Measurements from ENCODE around the gene CTNNBIP1.
"Not testable (repeated sequence)": the region's sequence is repeated elsewhere in the genome, so short reads cannot be mapped to it uniquely, and the experiment has no call there.

The CTNNBIP1 gene

GRCh38 chr1:9833632-9834031, 76.4 kb downstream of the CTNNBIP1 start:
- no peak for DNase-seq (ENCODE audit: low read depth in 2 of 2)

DNA sequence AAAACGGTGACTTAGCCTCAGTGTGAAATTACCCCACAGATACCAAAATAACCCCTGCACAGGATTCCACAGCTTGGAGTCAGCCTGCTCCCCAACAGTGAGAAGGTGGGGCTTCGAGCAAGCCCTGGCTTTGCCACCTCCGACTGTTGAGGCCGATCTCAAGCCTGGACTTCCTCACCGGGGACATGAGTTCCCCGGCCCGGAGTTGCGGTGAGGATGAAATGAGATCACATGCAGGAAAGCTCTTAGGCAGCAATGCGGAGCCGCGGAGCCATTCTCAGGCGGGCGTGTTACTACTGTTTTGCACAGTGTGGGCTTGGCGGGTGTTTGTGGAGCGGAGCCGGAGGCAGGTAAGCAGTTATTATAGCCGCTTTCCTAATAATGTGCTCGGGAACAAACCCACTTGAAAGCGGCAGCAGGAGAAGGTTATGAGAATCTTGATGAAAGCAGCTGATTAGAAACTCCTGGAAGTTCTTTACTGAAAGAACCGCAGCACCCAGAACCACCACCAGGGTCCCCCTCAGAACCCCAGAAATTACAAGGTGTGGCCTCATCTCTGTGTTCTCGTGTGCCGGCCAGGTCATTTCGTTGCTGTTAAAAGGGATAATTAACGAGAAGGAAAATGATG, 82.4 kb downstream of the CTNNBIP1 start:
- no peak for DNase-seq (ENCODE audit: low read depth in 2 of 2)

DNA sequence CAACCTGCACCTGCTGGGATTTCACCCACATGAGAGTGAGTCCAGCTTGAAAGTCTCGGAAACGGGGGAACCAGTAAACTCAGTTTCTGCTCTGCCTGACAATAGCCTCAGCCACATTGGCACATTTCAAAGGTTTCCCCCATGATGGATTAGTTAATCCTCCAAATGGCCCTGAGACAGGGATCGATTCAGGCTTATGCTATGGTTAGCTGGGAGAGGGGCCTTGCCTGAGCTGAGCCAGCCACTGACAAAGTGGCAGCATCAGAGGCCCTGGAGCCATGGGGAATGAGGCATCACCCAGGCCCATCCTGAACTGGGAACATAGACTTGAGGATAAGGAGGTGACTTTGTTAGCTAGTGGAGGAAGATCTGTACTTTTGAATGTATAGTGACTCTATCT, 83.5 kb downstream of the CTNNBIP1 start:
- no peak for DNase-seq (ENCODE audit: low read depth in 2 of 2)

- no peak for DNase-seq (ENCODE audit: low read depth in 2 of 2)
These were observed 84.0 kb downstream of the CTNNBIP1 start for GRCh38 chr1:9826087-9826486.

- no peak for DNase-seq (ENCODE audit: low read depth in 2 of 2)
These were observed 84.7 kb downstream of the CTNNBIP1 start for GRCh38 chr1:9825093-9826074.

GRCh38 chr1:9824702-9825089, 85.4 kb downstream of the CTNNBIP1 start:
- DNase-seq (ENCODE audit: low read depth in 2 of 2), result no peak

- DNase-seq (ENCODE audit: low read depth in 2 of 2), result peak; percentile 82 to 86
These were observed 85.9 kb downstream of the CTNNBIP1 start, which contains the start of gene CLSTN1 for GRCh38 chr1:9823943-9824701. CLSTN1 (minus strand) TSS chr1:9823965; CDS start chr1:9823733, 232 bp downstream.

DNA sequence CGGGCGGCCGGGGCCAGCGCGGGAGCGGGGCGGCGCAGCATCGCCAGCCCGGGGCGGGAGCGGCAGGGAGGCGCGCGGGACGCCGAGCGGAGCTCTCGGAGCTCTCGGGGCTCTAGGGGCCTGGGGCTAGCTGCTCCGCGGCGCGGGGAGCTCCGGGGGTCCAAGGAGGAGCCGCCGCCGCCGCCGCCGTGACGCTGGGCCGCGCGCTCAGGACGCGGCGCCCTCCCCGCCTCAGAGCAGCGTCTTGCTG, 86.5 kb downstream of the CTNNBIP1 start:
- DNase-seq (ENCODE audit: low read depth in 2 of 2), result no peak

GRCh38 chr1:9822897-9823692, 87.0 kb downstream of the CTNNBIP1 start:
- no peak for DNase-seq (ENCODE audit: low read depth in 2 of 2)

DNA sequence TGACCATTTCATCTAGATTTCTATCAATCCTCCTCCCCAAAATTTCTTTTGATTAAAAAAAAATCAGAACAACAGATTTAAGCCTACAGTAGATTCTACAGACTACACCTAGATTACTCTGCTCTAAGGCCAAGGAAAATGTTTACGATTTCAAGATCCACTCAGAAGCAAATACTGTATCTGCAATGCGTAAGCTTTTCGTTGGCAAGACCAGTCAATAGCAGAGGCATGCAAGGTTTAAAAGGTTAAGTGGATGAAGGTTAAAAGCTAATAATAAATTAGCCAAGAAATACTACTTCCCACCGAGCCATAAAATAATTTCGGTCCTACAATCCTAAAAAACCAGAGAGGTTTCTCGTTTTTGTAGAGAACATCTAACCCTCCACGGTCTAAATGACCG, 87.6 kb downstream of the CTNNBIP1 start:
- DNase-seq (ENCODE audit: low read depth in 2 of 2), result no peak

GRCh38 chr1:9821710-9822109, 88.4 kb downstream of the CTNNBIP1 start:
- no peak for DNase-seq (ENCODE audit: low read depth in 2 of 2)

GRCh38 chr1:9820521-9820920, 89.5 kb downstream of the CTNNBIP1 start:
- no peak for DNase-seq (ENCODE audit: low read depth in 2 of 2)

- no peak for DNase-seq (ENCODE audit: low read depth in 2 of 2)
These were observed 92.3 kb downstream of the CTNNBIP1 start for GRCh38 chr1:9817734-9818133.

DNA sequence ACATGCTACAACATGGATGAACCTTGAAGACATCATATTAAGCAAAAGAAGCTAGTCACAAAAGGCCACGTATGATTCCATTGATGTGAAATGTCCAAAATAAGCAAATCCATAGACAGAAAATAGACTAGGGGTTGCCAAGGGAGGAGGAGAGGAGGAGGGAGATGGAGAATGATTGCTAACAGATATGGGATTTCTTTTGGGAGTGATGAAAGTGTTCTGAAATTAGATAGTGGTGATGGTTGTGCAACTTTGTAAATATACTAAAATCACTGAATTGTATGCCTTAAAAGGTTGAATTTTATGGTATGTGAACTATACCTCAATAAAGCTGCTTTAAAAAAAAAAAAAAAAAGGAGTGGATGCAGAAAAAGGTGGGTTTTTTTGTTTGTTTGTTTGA, 93.9 kb downstream of the CTNNBIP1 start:
- no peak for DNase-seq (ENCODE audit: low read depth in 2 of 2)

DNA sequence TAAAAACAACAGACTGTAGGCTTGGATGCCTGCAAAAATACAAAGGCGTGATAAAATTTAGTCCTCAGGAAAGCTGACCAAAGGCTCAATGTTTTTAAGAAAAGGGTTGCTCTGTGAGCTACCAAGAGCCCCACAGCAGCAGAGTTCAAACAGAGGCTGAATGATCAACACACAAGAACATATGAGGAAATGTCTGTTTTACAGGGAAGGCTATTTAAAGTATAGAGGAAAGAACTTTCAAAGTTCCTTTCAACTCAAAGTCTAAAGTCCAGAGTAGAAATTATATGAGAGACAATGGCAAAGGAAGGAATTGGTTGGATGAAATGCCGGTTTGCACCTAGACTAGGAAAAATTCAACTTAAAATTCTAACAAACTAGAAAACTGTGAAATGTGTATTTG, 94.9 kb downstream of the CTNNBIP1 start:
- DNase-seq (ENCODE audit: low read depth in 2 of 2), result no peak

DNA sequence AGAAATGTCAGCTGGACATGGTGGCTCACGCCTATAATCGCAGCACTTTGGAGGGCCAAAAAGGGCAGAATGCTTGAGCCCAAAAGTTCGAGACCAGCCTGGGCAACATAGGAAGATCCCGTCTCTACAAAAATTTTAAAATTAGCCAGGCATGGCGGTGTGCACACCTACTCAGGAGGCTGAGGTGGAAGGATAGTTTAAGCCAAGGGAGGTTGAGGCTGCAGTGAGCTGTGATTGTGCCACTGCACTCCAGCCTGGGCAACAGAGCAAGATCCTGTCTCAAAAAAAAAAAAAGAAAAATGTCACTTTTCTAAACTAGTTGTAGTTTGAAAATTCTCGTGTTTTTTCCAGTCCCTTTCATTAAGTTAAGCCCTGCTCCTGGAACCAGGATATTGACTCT, 95.5 kb downstream of the CTNNBIP1 start:
- DNase-seq (ENCODE audit: low read depth in 2 of 2), result no peak

- no peak for DNase-seq (ENCODE audit: low read depth in 2 of 2)
These were observed 98.7 kb downstream of the CTNNBIP1 start for GRCh38 chr1:9811239-9811966.

DNA sequence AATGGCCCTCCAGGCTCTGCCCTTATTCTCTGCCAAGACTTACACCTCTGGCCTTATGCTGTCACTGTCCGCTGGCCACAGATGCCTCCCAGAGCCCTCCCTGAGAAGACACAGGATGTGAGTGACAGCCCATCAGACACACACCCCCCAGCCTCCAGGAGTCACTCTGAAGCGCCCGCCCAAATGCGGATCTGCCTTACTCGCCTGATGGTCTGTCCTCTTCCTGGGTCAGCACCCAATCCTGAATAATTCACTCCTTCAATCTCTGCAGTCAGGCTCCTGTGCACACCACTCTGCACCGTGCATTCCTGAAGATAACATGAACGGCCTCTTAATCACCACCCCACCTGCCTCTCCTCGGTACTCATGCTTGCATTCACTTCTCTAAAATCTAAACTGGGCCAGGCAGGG, 101.0 kb downstream of the CTNNBIP1 start:
- no peak for DNase-seq (ENCODE audit: low read depth in 2 of 2)

- no peak for DNase-seq (ENCODE audit: low read depth in 2 of 2)
These were observed 101.6 kb downstream of the CTNNBIP1 start for GRCh38 chr1:9808459-9808858.

- no peak for DNase-seq (ENCODE audit: low read depth in 2 of 2)
These were observed 102.5 kb downstream of the CTNNBIP1 start for GRCh38 chr1:9807541-9807940.

DNA sequence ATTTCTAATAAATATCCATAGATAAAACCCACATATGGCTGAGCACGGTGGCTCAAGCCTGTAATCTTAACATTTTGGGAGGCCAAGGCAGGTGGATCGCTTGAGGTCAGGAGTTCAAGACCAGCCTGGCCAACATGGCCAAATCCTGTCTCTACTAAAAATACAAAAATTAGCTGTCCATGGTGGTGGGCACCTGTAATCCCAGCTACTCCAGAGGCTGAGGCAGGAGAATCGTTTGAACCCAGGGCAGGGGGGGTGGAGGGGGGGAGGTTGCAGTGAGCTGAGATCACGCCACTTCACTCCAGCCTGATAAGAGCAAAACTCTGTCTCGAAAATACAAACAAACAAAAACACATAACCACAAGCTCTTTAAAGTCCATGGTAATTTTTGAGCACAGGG, 104.1 kb downstream of the CTNNBIP1 start:
- not testable (repeated sequence) for DNase-seq (ENCODE audit: low read depth in 2 of 2)

Data from stimulated activated CD8-positive, alpha-beta memory T cell treated with anti-CD3 and anti-CD28 coated beads, Interleukin-2, amount 100 ng/mL, for 1 hour (primary cell).